HepG2 (cell line): ENCODE results near the gene PHTF1. TPM values are rescaled to one million over a fixed set of nuclear protein-coding genes. Genes with fewer than 3 reads are reported as not detected.

Experiments used
- CEBPB ChIP-seq: IDR thresholded peaks from 2 replicates; pipeline ENCODE4 v1.6.1; 2011; ENCODE audit warnings: low read depth, low read length, improper control_type of control experiment, borderline replicate concordance
- CTCF ChIP-seq: sonication (generic); formaldehyde crosslinking; IDR thresholded peaks from 2 replicates; pipeline ENCODE4 v1.5.0; 2020; ENCODE audit warnings: mild to moderate bottlenecking, missing genetic modification reagents, moderate library complexity
- HOXA5 ChIP-seq: sonication (generic); formaldehyde crosslinking; IDR thresholded peaks from 2 replicates; pipeline ENCODE4 v1.4.0; 2020; ENCODE audit warnings: missing genetic modification reagents
- NCOR1 ChIP-seq: fragments of 200-600 bp; sonication (generic); IDR thresholded peaks from 2 replicates; pipeline ENCODE4 v1.7.0; 2017; ENCODE audit warnings: antibody characterized with exemption, low read length, borderline replicate concordance
- PAF1 ChIP-seq: IDR thresholded peaks from 2 replicates; pipeline ENCODE4 v1.6.1; 2016; ENCODE audit warnings: missing genetic modification reagents, missing compliant biosample characterization
- PHF5A ChIP-seq: IDR thresholded peaks from one replicate; pipeline ENCODE4 v1.6.1; 2018; ENCODE audit warnings: low read depth, missing genetic modification reagents; ENCODE audit not compliant: unreplicated experiment
- TERF1 ChIP-seq: sonication (generic); formaldehyde crosslinking; IDR thresholded peaks from 2 replicates; pipeline ENCODE4 v1.8.0; 2022; ENCODE audit warnings: mild to moderate bottlenecking, missing genetic modification reagents, moderate library complexity
- ZNF34 ChIP-seq: sonication (generic); formaldehyde crosslinking; IDR thresholded peaks from 2 replicates; pipeline ENCODE4 v1.4.0; 2020; ENCODE audit warnings: mild to moderate bottlenecking, missing genetic modification reagents, borderline replicate concordance
- ZNF501 ChIP-seq: sonication (generic); formaldehyde crosslinking; IDR thresholded peaks from 2 replicates; pipeline ENCODE4 v1.5.1; 2020; ENCODE audit warnings: mild to moderate bottlenecking, moderate library complexity, missing genetic modification reagents
- ZNF513 ChIP-seq: sonication (generic); formaldehyde crosslinking; conservative IDR thresholded peaks from 2 replicates; pipeline ENCODE4 v1.5.0; 2020; ENCODE audit warnings: missing genetic modification reagents
- ZNF530 ChIP-seq: sonication (generic); formaldehyde crosslinking; IDR thresholded peaks from 2 replicates; pipeline ENCODE4 v1.5.0; 2020; ENCODE audit warnings: low read depth, mild to moderate bottlenecking, missing genetic modification reagents
- polyA plus RNA-seq, 8 experiments: library from polyadenylated mRNA; depleted of rRNA in 3 of 8; stranded (reverse) in 7 of 8; unstranded in 1 of 8; fragments of >200 nt; fragmentation: Illumina TruSeq in 4 of 8; extraction: Trizol in 4 of 8; gene quantifications; 2 replicates each; pipeline versions ENCODE4 v1.2.1 to v1.2.3, GENCODE V29; 2011 to 2016; ENCODE audit warnings: low read depth in 4 of 8, missing spikeins in 1 of 8, mixed read lengths in 1 of 8; ENCODE audit not compliant: insufficient read depth in 1 of 8
- total RNA-seq, 5 experiments: library from RNA; depleted of rRNA; stranded (reverse); fragments of >200 nt; fragmentation: Illumina TruSeq; extraction: Trizol; gene quantifications; 2 replicates each; pipeline ENCODE4 v1.2.3, GENCODE V29; 2016; ENCODE audit warnings: low read depth in 1 of 5
- TF ChIP-seq, protein P1 (sequence below): sonication (generic); formaldehyde crosslinking; conservative IDR thresholded peaks from 2 replicates; pipeline ENCODE4 v1.8.0; 2022; ENCODE audit warnings: mild to moderate bottlenecking, moderate library complexity, missing genetic modification reagents
- TF ChIP-seq, protein P2 (sequence below): sonication (generic); formaldehyde crosslinking; IDR thresholded peaks from one replicate; pipeline ENCODE4 v1.5.1; 2020; ENCODE audit warnings: mild to moderate bottlenecking, missing genetic modification reagents; ENCODE audit errors: not compliant biosample characterization

PHTF1 gene
- total and polyA plus RNA-seq, 2 of the 13 experiments (the other 11 are each of a cell fraction or from before 2014, with no cell fraction given), result 5.0 to 19.7 TPM

DNA sequence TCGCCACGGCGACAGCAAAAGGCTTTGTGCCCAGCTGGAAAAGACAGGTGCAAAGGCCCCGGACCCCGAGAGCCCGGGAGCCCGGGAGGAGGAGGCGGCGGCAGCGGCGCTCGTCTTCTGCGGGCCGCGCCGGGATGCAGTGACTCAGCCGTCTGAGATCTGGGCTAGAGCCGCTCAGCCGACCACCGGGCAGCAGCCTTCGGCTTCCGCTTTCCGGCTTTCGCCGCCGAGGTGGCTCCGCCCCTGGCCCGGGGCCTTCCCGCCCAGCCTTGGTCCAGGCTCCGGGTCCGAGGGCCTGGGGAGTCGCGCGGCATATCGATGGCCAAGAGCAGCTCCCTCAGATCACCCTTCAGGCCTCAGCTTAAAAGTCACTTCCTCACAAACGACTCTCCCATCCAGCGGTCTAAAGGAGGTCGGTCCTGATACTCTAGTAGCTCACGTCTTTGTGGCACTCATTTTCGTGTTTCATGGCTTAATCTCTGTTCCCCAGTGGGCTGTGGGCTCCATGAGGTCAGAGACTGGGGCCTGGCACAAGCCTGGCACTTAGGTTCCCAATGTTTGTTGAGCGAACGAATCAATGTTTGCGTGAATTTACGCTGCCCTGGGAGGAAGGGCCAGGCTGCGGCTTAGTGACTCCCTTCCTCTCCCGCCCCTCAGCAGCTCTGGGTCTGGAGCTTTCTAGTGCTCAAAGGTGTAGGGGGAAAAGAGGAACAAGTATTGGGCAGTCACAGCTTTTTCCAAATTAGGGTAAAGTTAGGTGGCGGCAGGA, at the start of gene PHTF1 (continued):
- no peak for TF ChIP-seq TERF1
- no peak for TF ChIP-seq ZNF530 (CRISPR knock-in tag)
- TF ChIP-seq PAF1 (CRISPR knock-in tag), result no peak
- peak; percentile 89 for TF ChIP-seq ZNF501 (CRISPR knock-in tag)
- no peak for TF ChIP-seq NCOR1
- no peak for TF ChIP-seq ZNF513
- TF ChIP-seq, protein P1, sequence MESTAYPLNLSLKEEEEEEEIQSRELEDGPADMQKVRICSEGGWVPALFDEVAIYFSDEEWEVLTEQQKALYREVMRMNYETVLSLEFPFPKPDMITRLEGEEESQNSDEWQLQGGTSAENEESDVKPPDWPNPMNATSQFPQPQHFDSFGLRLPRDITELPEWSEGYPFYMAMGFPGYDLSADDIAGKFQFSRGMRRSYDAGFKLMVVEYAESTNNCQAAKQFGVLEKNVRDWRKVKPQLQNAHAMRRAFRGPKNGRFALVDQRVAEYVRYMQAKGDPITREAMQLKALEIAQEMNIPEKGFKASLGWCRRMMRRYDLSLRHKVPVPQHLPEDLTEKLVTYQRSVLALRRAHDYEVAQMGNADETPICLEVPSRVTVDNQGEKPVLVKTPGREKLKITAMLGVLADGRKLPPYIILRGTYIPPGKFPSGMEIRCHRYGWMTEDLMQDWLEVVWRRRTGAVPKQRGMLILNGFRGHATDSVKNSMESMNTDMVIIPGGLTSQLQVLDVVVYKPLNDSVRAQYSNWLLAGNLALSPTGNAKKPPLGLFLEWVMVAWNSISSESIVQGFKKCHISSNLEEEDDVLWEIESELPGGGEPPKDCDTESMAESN, result no peak; the same call in 1 of the 2 replicates
- no peak for TF ChIP-seq PHF5A (CRISPR knock-in tag)
- TF ChIP-seq, protein P2, sequence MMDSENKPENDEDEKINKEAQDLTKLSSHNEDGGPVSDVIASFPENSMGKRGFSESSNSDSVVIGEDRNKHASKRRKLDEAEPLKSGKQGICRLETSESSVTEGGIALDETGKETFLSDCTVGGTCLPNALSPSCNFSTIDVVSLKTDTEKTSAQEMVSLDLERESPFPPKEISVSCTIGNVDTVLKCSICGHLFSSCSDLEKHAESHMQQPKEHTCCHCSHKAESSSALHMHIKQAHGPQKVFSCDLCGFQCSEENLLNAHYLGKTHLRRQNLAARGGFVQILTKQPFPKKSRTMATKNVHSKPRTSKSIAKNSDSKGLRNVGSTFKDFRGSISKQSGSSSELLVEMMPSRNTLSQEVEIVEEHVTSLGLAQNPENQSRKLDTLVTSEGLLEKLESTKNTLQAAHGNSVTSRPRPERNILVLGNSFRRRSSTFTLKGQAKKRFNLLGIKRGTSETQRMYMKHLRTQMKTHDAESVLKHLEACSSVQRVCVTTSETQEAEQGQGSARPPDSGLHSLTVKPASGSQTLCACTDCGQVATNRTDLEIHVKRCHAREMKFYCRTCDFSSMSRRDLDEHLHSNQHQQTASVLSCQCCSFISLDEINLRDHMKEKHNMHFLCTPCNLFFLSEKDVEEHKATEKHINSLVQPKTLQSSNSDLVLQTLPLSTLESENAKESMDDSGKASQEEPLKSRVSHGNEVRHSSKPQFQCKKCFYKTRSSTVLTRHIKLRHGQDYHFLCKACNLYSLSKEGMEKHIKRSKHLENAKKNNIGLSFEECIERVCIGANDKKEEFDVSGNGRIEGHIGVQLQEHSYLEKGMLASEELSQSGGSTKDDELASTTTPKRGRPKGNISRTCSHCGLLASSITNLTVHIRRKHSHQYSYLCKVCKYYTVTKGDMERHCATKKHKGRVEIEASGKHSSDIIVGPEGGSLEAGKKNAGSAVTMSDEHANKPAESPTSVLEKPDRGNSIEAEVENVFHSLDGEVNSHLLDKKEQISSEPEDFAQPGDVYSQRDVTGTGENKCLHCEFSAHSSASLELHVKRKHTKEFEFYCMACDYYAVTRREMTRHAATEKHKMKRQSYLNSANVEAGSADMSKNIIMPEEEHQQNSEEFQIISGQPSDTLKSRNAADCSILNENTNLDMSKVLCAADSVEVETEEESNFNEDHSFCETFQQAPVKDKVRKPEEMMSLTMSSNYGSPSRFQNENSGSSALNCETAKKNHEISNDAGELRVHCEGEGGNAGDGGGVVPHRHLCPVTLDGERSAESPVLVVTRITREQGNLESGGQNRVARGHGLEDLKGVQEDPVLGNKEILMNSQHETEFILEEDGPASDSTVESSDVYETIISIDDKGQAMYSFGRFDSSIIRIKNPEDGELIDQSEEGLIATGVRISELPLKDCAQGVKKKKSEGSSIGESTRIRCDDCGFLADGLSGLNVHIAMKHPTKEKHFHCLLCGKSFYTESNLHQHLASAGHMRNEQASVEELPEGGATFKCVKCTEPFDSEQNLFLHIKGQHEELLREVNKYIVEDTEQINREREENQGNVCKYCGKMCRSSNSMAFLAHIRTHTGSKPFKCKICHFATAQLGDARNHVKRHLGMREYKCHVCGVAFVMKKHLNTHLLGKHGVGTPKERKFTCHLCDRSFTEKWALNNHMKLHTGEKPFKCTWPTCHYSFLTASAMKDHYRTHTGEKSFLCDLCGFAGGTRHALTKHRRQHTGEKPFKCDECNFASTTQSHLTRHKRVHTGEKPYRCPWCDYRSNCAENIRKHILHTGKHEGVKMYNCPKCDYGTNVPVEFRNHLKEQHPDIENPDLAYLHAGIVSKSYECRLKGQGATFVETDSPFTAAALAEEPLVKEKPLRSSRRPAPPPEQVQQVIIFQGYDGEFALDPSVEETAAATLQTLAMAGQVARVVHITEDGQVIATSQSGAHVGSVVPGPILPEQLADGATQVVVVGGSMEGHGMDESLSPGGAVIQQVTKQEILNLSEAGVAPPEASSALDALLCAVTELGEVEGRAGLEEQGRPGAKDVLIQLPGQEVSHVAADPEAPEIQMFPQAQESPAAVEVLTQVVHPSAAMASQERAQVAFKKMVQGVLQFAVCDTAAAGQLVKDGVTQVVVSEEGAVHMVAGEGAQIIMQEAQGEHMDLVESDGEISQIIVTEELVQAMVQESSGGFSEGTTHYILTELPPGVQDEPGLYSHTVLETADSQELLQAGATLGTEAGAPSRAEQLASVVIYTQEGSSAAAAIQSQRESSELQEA, result no peak
- peak; percentile 62; the same call in 1 of the 2 replicates for TF ChIP-seq HOXA5 (CRISPR knock-in tag)
- TF ChIP-seq ZNF34 (CRISPR knock-in tag), result no peak
- no peak for TF ChIP-seq CEBPB
- no peak; the same call in 1 of the 2 replicates for TF ChIP-seq CTCF
